Lower leg skin (tissue), 4 donors: ENCODE data around the gene CPLX4. TPM values are rescaled to one million over a fixed set of nuclear protein-coding genes. Genes with fewer than 3 reads are reported as not detected.

ENCODE experiments used
- DNase-seq, 2 donors: peaks; one replicate each; pipeline ENCODE4 v3.0.0-alpha.2; 2019; ENCODE audit warnings: low spot score in 2 of 2
- H3K4me3 ChIP-seq: fragments of 200-600 bp; sonication (generic); 2 replicates; pipeline ENCODE4 v1.5.1; 2017; ENCODE audit warnings: mild to moderate bottlenecking, low read depth; ENCODE audit not compliant: poor library complexity, severe bottlenecking
- CTCF ChIP-seq, 3 donors: fragments of 450-650 bp; IDR thresholded peaks; one replicate each; pipeline ENCODE4 v1.5.1; 2016; ENCODE audit warnings: antibody characterized with exemption in 3 of 3, mild to moderate bottlenecking in 3 of 3, moderate library complexity in 2 of 3
- POLR2A ChIP-seq, 2 donors: fragments of 450-650 bp; IDR thresholded peaks; one replicate each; pipeline ENCODE4 v1.6.1; 2016 to 2017; ENCODE audit warnings: antibody characterized with exemption in 2 of 2, mild to moderate bottlenecking in 1 of 2, moderate library complexity in 1 of 2
- WGBS, 2 donors: methylation state at CpG; one replicate each; pipeline ENCODE4 v1.1.5; 2018; 5-methylcytosine and 5-hydroxymethylcytosine counted together
- intact Hi-C: fragments of 100-400 bp; cut with DNase I; formaldehyde crosslinking; loops from one replicate; pipeline ENCODE4 v1.15.0; 2023; ENCODE audit warnings: low total_unique reads
- total RNA-seq, 4 donors: library from RNA; depleted of rRNA; stranded (reverse); fragments of >200 nt; gene quantifications; one replicate each; pipeline ENCODE4 v1.1.0, GENCODE V29; 2016

Gene CPLX4, protein sequence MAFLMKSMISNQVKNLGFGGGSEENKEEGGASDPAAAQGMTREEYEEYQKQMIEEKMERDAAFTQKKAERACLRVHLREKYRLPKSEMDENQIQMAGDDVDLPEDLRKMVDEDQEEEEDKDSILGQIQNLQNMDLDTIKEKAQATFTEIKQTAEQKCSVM
- not detected for total RNA-seq

- TF ChIP-seq CTCF (IDR thresholded peaks at IDR 0.05) = no peak
- no peak for TF ChIP-seq POLR2A (IDR thresholded peaks at IDR 0.05)
- WGBS, 2 donors = 73 to 83% methylated on average over 4 of the region's 4 CpGs
- no peak for DNase-seq
- intact Hi-C loops = no loop called here
- no peak within 1 kb of the TSS for H3K4me3 ChIP-seq
These were observed at the start of gene CPLX4 for GRCh38 chr18:59318460-59319050. Gene CPLX4, minus strand, starts transcription at chr18:59318649. Its CDS starts 187 bp downstream, at chr18:59318462.

- intact Hi-C loops = no loop called here
- no peak for TF ChIP-seq POLR2A (IDR thresholded peaks at IDR 0.05)
- no peak for TF ChIP-seq CTCF (IDR thresholded peaks at IDR 0.05)
- H3K4me3 ChIP-seq = no peak overlapping the region
- 83 to 92% methylated on average over 3 of the region's 3 CpGs for WGBS, 2 donors
- DNase-seq = no peak
These were observed 41.9 kb upstream of the CPLX4 start for GRCh38 chr18:59360381-59360780.

DNA sequence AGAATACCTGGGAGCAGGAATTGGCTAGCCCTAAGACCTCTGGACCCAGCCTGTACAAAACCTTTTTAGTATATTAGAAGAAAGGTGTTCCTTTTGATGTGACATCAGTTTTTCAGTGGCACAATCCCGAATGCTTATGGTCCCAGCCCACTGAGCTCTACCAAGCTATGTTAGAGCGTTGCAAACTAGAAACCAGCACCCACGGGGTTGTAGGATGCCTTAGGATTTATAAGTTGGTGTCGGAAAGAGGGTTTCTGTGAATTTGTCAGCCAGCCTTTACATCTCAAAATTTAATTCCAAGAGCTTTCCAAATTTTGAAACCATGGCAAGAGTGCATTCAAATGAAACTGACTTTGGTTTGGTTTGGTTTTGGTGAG is 41.1 kb upstream of the CPLX4 start:
- no peak for TF ChIP-seq CTCF (IDR thresholded peaks at IDR 0.05)
- TF ChIP-seq POLR2A (IDR thresholded peaks at IDR 0.05) = no peak
- no peak for DNase-seq
- peak overlapping the region; percentile 60 for H3K4me3 ChIP-seq
- intact Hi-C loops = no loop called here
- WGBS, 2 donors = 2 to 4% methylated on average over 4 of the region's 4 CpGs

DNA sequence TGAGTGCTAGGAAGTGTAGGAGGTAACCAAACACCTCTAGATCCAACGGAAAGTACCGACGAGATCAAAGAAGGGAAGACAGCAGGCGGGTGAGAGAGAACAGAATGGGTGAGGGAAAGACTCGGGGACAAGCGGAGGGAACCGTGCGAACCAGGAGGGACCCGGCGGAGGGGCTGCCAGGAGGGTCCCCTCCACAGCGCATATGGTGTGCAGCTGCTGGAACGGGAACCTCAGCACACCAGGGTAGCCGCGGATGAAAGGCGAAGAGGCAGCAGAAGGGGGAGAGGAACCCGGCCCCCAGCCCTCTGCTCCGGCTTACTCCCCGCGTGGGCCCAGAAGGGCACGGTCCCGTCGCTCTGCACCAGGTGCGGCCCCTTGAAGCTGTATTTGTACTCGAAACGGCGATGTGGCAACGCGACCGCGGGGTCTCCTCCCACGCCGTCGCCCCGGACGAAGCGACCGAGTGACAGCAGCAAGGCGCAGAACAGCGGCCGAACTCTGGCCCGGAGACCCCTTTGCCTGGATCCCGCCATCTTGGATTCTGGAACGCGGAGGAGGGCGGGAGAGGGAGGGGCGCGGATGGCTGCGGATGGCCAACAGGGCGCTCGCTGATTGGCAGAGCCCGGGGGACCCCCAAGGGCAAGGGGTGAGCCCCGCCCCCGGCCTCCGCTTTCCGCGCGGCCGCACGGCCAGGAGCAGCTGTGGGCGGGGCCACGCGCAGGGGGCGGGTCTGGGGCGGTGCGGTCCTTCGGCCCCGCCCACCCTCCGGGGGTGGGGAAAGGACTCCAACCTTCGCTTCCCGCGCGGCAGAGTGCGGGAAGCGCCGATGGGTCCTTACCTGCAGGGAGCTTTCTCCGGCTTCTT is 40.5 kb upstream of the CPLX4 start, which contains the start of gene LMAN1:
Gene LMAN1 (minus strand): TSS at position 554 of the 864 bp plus-strand sequence. CDS start 21 bp downstream, at position 533.
- peak; percentile 92 to 99 for DNase-seq
- intact Hi-C loops = no loop called here
- 0% methylated on average over 32 to 55 of the region's 76 CpGs for WGBS, 2 donors
- H3K4me3 ChIP-seq = peak within 1 kb of the TSS; percentile 60
- TF ChIP-seq CTCF (IDR thresholded peaks at IDR 0.05) (no peak), POLR2A (IDR thresholded peaks at IDR 0.05) (no peak)

DNA sequence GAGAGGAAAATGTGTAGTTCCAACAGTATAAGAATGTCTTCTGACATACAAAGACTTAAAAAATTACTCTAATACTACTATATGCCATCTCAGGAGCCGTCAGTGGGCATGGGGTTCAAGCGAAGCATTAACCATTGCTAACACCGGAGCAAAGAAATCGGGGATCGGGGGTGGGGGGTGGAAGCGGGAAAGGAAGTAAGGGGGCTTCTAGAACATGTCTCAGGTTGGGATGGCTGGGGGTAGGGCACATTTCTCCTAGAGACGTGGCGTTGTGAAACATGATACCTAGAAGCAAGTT is 39.9 kb upstream of the CPLX4 start:
- intact Hi-C loops = no loop called here
- H3K4me3 ChIP-seq = peak overlapping the region; percentile 60
- no peak for TF ChIP-seq CTCF (IDR thresholded peaks at IDR 0.05)
- TF ChIP-seq POLR2A (IDR thresholded peaks at IDR 0.05) = no peak
- 1 to 3% methylated on average over 8 of the region's 8 CpGs for WGBS, 2 donors
- DNase-seq = no peak
